GM10847 (cell line): ENCODE results near the gene MOV10.

ENCODE experiments used
- POLR2A ChIP-seq: IDR thresholded peaks from 2 replicates; pipeline ENCODE4 v1.6.1; 2011; ENCODE audit not compliant: insufficient read length; ENCODE audit errors: extremely low read depth

MOV10 gene

GRCh38 chr1:112704934-112705627, 30.6 kb downstream of the MOV10 start:
- TF ChIP-seq POLR2A = peak; percentile 42

- TF ChIP-seq POLR2A = peak; percentile 56
Observed at GRCh38 chr1:112706505-112707220, 32.2 kb downstream of the MOV10 start, which contains the start of gene RHOC. Gene RHOC (minus strand): TSS chr1:112707127. CDS start chr1:112703799, 3,328 bp downstream.

GRCh38 chr1:112707221-112708001, 33.0 kb downstream of the MOV10 start:
- no peak for TF ChIP-seq POLR2A

- TF ChIP-seq POLR2A = no peak
Observed at GRCh38 chr1:112708002-112708448, 33.6 kb downstream of the MOV10 start.

GRCh38 chr1:112708489-112708888, 34.0 kb downstream of the MOV10 start:
- no peak for TF ChIP-seq POLR2A

- TF ChIP-seq POLR2A = no peak
Observed at GRCh38 chr1:112710159-112710558, 35.7 kb downstream of the MOV10 start.

GRCh38 chr1:112710586-112710985, 36.1 kb downstream of the MOV10 start:
- TF ChIP-seq POLR2A = no peak

- no peak for TF ChIP-seq POLR2A
Observed at GRCh38 chr1:112711041-112711440, 36.6 kb downstream of the MOV10 start.

GRCh38 chr1:112711670-112712069, 37.2 kb downstream of the MOV10 start:
- no peak for TF ChIP-seq POLR2A

GRCh38 chr1:112712191-112712590, 37.7 kb downstream of the MOV10 start:
- TF ChIP-seq POLR2A = no peak

GRCh38 chr1:112712701-112713128, 38.3 kb downstream of the MOV10 start:
- no peak for TF ChIP-seq POLR2A

GRCh38 chr1:112713466-112714312, 39.2 kb downstream of the MOV10 start:
- TF ChIP-seq POLR2A = no peak

GRCh38 chr1:112714313-112715263, 40.1 kb downstream of the MOV10 start:
- TF ChIP-seq POLR2A = no peak

- TF ChIP-seq POLR2A = no peak
Observed at GRCh38 chr1:112715264-112716053, 41.0 kb downstream of the MOV10 start, which contains the start of gene PPM1J. Gene PPM1J (minus strand): TSS chr1:112715332. CDS start chr1:112715301, 31 bp downstream.
